Panc1 (cell line): Measurements from ENCODE around the gene EHD2.

Experiments used
- CTCF ChIP-seq: fragments of 450-650 bp; IDR thresholded peaks from 2 replicates; pipeline ENCODE4 v1.5.1; 2017; ENCODE audit warnings: mild to moderate bottlenecking
- POLR2AphosphoS5 ChIP-seq: IDR thresholded peaks from 2 replicates; pipeline ENCODE4 v1.6.1; 2012; ENCODE audit warnings: mild to moderate bottlenecking, low read depth, low read length, moderate library complexity
- TCF7L2 ChIP-seq: IDR thresholded peaks from 2 replicates; pipeline ENCODE4 v1.6.1; 2011; ENCODE audit warnings: mild to moderate bottlenecking, low read depth, low read length, inconsistent platforms

- TF ChIP-seq CTCF (no peak), TCF7L2 (no peak), POLR2AphosphoS5 (no peak)
These were observed 49.7 kb upstream of the EHD2 start for GRCh38 chr19:47663435-47663910.
